Right lung (tissue), 10 donors: ENCODE measurements around the gene TAS2R1. TPM values are rescaled to one million over a fixed set of nuclear protein-coding genes. Genes with fewer than 3 reads are reported as not detected.
A peak's percentile ranks its signal among the peaks of the same experiment; 100 is the strongest.

ENCODE experiments used
- DNase-seq, 2 donors: peaks; one replicate each; pipeline ENCODE4 v3.0.0-alpha.2; 2013
- long read RNA-seq, 8 donors: transcript quantifications; one replicate each; lab custom pipeline, GENCODE V29; 2026
- polyA plus RNA-seq, 5 donors: library from polyadenylated mRNA; unstranded; fragments of 120-200 nt; gene quantifications; one replicate each; pipeline versions ENCODE4 v1.2.1 to v1.2.3, GENCODE V29; 2013; ENCODE audit warnings: inconsistent platforms in 1 of 5, low replicate concordance in 1 of 5; ENCODE audit not compliant: insufficient read length in 5 of 5, insufficient read depth in 1 of 5

The TAS2R1 gene, protein sequence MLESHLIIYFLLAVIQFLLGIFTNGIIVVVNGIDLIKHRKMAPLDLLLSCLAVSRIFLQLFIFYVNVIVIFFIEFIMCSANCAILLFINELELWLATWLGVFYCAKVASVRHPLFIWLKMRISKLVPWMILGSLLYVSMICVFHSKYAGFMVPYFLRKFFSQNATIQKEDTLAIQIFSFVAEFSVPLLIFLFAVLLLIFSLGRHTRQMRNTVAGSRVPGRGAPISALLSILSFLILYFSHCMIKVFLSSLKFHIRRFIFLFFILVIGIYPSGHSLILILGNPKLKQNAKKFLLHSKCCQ
- under 1 TPM in 1 of 5 donors, not detected in 4; 0.10 TPM for polyA plus RNA-seq
- long read RNA-seq, donor 1 = 0 reads
- long read RNA-seq, donor 2 = 0 reads
- long read RNA-seq, donor 3 = 0 reads
- long read RNA-seq, donor 4 = 0 reads
- long read RNA-seq, donor 5 = 0 reads
- long read RNA-seq, donor 6 = 0 reads
- long read RNA-seq, donor 7 = 0 reads
- long read RNA-seq, donor 8 = 0 reads

DNA sequence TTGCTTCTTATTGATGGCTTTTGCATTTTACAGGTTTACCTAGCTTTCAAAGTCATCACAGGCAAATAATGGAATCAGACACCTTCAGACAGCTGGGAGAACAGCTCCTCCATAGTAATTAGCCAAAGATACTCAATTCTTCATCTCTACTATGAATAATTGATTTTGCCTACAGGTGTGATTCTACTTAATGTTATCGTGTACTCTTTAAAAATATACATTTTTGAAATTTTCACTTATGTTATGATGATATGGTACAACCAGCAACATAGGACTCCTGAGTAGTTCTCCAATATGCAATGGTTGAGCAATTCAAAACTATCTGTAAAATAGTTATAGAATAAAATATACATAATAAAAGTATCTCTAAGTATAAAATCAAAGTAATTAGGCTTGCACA is at the start of gene TAS2R1:
TSS of gene TAS2R1 (minus strand) at position 101 of the 400 bp plus-strand sequence. CDS start 319 bp downstream, outside the sequence.
- DNase-seq = no peak

DNA sequence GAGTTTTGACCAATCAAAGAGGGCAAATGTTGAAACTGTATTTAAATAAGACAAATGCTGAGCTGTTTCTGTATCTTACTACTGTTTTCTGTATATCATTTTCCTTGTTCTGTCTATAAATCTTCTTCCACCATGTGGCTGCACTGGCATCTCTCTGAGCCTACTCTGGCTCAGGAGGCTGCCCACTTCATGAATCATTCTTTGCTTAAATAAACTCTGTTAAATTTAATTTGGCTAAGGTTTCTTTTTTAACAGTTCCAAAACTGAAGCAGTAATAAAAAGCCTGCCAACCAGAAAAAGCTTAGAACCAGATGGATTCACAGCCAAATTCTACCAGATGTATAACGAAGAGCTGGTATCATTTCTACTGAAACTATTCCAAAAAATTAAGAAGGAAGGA is 40.2 kb upstream of the TAS2R1 start:
- no peak for DNase-seq

DNA sequence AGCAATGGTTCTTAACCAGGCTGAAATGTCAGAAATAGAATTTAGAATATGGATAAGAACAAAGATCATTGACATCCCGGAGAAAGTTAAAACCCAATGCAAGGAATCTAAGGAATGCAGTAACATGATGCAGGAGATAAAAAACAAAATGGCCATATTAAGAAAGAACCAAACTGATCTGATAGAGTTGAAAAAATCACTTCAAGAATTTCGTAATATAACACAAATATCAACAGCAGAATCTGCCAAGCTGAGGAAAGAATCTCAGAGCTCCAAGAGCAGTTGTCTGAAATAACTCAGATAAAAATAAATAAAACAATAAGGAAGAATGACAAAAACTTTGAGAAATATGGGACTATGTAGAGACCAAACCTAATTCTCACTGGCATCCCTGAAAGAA is 37.8 kb upstream of the TAS2R1 start:
- no peak for DNase-seq

DNA sequence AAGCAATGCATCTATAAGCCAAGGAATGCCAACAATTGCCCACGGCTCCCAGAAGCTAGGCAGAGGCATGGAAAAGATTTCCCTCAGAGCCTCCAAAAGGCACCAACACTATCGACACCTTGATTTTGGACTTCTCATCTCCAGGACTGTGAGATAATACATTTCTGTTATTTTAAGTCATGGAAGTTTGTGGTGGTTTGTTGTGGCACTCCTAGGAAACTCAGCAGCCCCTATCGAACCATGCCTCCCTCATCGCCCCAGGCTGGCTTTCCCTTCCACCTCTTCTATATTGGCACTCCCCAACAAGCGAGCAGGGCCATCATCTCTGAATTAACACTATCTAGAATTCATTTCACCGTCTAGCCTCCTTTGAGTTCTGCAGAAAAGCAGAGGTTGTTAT is 33.7 kb upstream of the TAS2R1 start:
- no peak for DNase-seq

DNA sequence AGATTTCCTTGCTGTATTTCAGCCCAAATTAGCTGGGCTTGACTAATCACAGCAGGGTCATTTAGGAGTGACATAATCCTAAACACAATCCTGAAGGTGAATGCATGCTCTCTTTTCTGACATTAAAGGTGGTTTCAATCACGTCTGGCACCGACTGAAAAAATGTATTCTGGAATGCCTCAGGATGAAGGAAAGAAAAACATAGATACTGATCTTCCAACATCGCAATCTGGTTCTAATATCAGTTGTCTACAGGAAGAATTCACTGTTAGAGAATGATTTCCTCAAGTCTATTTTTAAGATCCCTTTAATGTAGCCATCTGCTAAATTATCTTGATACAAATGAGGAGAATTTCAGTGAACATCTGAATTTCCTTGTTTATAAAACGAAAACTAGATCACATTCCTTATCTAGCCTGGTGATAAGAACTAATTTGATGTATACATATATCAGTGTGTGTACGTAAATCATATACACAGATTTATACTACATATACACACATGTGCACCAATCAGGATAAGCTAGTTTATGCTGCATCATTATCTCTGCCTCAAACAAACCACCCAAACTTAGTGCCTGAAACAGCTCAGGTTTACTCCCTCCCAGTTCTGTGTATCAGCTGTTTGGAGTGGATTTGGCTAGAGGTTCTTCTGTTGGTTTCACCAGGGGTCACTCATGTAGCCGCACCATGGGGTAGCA is 31.3 kb upstream of the TAS2R1 start:
- no peak for DNase-seq

DNA sequence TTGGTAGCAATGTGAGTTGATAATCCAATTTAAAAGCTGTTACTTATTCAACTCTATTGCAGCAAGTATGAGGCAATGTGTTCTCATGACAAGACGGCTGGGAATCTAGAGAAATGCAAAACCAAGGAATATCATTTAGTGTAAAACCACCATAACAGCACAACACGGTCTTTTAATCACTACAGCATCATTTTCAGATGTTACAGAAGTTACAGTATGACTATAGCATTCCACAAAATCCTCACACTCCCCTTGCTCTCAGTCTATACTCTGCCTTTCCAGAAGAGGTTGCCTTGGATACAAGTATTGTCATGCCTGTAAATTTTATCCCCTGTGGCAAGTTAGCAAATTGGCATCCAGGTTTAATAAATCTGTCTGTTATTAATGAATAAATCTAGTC is 28.6 kb upstream of the TAS2R1 start:
- DNase-seq = no peak

DNA sequence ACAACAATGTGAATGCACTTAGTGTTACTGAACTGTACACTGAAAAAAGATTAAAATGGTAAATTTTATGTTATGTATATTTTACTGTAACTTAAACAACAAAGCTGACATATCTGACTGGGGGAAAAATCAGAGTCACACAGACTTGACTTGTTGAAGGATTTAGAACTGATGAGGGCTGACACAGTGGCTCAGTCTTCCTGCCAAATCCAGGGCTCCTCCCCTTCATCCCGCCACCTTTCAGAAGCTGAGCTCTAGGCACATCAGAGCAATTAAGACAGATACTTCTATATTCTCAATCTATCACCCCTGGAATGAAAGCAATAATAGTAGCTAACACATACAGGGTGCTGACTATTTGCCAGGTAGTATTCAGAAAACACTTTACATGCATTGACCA is 27.7 kb upstream of the TAS2R1 start:
- DNase-seq = no peak

DNA sequence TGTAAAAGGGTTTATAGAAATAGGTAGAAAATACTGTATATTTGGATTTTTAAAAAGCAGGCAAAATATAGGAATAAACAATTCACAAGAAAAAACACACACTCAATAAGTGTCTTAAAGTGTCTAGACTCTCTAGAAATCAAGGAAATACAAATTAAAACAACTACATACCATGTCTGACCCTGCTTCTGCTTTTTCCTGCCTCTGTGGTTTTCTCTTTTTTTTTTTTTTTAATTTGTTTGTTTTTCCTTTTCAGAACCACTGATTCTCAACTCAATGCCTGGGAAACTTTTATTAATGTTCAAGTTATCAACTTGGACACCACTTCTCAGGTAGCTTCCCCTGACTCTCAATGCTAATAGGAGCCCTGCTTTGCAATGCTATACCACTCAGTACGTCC is 25.5 kb upstream of the TAS2R1 start:
- DNase-seq = no peak

DNA sequence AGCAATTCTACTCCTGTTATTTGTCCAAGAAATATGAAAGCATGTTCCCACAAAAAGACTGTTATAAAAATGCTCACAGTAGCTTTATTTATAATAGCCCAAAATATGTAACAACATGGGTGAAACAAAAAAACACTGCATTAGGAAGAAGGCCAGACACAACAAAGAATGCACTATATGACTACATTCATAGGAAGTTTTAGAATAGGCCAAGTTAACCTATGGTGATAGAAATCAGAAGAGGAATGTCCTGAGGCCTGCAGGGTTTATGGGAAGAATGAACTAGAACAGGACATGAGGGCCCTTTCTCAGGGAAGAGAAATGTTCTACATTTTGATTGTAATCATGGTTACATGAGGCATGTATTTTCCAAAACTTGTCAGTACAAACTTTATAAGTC is 24.7 kb upstream of the TAS2R1 start:
- DNase-seq = no peak

DNA sequence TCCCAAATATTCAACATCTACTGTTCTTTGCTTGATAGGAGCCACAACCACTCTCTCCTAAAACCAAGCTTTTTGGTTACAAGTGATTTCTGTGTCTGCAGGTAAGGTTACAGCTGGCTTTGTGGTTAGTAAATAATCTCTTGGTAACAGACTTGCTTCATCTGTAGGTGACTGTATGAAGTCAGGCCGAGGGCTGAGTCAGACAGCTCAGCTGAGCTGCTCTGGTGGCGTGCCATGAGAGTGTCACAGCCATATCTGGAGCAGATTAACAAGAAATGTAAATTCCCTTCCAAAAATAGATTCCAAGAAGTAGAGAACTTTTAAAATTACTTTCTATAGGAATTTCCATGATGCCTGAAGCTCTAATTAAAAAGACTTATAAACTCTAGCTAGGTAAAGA is 23.7 kb upstream of the TAS2R1 start:
- DNase-seq = peak; percentile 34 to 35

DNA sequence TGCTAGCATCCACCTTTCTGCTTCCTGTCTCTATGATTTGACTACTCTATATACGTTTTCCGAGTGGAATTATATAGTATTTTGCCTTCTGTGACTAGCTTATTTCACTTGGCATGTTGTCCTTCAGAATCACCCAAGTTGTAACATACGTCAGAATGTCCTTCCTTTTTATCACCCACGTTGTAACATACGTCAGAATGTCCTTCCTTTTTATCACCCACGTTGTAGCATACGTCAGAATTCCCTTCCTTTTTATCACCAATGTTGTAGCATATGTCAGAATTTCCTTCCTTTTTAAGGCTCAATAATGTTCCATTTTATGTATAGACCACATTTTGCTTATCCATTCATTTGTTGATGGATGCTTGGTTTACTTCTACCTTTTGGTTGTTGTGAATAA is 22.9 kb upstream of the TAS2R1 start:
- no peak for DNase-seq

DNA sequence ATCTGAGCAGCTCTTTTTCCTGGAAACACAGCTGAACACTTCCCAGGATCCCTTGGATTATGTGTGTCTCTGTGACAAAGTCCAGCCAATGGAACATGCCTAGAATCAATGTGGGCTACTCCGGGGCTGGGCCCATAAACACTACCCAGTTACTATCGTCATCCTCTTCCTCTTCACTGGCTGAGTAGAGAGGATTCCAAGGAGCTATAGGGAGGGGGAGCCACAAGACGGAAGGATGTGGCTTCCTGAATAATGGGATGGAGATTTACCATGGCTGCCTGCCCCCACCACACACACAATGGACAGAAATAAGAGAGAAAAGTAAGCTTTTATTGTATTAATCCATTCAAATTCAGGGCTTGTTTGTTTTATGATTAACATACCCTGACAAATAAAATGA is 22.1 kb upstream of the TAS2R1 start:
- no peak for DNase-seq

DNA sequence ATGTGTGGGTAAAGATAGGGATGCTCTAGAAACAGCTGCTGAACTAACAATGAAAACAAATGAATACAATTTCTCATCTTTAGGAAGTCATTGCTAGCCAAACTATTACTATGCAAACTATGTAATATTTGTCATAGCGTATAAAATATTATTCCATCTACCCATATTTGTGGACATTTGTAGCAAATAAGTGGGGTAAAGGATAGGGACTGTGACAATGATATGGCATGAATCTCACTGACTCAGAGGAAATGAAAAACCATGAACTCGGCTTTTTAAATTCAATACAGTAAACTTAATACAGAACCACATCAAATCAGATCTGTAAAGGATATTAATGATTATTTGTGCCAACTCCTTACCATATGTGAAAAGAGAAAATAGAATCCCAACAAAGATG is 16.7 kb upstream of the TAS2R1 start:
- no peak for DNase-seq

DNA sequence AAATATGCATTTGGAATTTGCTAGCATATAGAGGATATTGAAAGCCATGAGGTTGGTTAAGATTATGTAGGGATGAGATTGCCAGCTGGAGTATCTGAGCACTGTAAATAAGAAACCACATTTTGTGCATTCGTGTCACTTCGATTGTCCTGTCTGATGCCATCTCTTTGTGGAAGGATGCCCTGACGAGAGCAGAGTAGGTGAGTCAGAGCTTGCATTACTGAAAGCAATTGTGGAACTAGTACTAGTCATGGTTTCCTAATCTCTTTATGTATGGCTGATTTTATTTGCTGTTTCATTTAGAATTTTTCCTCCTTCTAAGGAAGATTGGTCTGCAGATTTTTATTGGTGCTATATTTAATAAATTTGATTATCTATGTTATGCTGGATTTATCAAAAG is 14.5 kb upstream of the TAS2R1 start:
- no peak for DNase-seq

DNA sequence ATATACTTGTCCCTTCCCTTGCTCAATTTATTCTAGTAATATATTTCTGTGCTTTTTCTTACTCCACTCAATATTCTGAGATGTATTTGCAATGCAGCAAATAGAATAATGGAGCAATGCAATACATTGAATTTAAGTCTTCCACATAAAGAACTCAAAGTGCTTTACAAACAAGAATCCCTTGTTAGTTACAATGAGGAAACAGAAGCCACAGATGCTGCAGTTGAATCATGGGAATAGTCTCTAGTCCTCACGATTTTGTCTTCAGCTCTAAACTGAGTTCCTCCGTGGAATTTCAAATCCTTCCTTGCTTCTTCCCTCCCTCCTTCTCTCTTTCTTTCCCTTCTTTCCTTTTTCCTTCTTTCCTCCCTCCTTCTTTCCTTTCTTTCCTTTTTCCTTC is 12.5 kb upstream of the TAS2R1 start:
- DNase-seq = no peak

DNA sequence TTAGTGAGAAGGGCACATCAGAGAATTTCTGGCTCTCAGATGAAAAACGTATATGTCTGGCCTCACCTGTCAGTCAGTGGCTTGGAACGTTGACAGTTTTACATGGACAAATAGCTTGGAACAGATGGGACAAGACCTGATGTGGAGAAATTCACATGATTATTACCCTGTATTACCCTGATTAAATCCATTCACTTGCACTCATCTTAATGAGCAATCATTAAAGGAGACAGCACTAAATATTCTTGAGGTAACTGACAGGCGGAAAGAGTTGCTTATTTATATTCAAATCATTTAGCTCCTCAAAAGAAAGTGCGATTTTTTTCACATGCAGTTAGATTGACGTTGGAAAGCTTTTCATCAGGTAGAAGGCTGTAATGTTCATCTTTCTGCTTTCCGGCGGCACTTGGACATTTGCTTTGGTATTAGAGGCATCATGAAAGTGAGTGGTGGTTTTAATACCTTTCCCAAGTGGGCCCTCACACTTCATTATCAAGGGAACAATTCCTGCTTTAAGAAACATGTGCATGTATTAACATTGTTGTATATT is 11.7 kb upstream of the TAS2R1 start:
- no peak for DNase-seq

DNA sequence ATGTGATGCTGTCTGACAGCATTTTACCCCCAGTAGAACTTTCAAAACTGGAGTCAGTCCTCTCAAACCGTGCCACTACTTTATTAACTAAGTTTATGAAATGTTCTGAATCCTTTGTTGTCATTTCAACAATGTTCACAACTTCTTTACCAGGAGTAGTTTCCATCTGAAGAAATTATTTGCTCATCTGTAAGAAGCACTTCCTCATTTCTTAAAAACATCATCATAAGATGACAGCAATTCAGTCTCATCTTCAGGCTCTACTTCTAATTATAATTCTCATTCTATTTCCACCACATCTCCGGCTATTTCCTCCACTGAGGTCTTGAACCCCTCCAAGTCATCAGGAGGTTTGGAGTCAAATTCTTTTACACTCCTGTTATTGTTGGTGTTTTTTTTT is 2.3 kb upstream of the TAS2R1 start:
- no peak for DNase-seq

DNA sequence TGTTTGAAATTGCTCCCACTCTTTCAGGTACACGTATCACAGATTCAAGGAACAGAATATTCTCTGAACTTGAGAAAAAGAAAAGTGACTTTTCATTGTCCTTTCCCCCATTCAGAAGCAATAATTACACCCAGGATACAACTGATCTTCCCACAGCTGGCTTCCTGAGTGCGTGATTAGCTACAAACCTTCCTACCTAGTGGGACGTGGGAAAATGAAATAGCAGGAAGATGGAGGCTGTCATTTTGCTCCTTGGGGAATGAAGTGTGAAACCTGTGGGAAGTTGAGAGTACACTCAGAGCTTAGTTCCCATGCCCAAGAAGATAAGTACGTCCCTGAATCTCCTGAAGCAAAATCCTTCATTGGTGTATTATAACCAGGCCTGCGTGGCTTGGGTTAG is 2.6 kb downstream of the TAS2R1 start:
- no peak for DNase-seq

DNA sequence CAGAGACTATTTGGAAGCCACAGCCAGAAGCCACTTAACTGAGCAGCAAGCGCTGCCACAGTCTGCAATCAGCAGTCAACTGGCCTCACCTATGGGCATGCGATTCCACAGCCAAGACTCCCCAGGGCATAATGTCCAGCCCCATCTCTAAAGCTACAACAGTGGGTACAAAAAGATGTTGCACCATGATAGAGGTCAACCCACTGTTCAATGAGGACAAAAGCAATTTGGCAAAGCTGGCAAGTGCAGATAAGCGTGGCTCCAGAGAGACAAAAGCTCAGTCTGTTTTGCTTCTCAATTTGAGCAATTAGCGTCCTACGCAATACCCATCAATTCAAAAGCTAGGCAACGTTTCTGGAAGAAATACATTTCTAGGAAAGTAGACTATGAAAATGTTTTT is 3.2 kb downstream of the TAS2R1 start:
- DNase-seq = no peak

DNA sequence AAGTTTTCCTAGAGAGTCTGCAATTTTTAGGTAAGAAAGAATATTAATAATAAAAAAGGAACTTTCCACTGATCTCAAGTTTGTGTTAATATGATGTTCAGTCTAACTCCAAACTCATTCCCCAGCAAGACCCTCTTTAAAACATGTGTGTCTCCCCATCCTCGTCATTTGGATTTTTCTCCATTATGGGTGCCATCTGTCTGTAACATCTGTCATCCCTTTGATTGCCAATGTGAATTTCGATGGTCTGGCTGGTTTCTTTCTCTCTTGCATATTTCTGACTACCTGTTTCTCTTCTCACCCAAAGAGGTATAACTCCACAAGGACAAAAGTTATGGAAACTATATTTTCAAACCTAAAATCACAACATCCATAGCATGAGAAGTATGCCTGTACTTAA is 4.4 kb downstream of the TAS2R1 start:
- DNase-seq = no peak

DNA sequence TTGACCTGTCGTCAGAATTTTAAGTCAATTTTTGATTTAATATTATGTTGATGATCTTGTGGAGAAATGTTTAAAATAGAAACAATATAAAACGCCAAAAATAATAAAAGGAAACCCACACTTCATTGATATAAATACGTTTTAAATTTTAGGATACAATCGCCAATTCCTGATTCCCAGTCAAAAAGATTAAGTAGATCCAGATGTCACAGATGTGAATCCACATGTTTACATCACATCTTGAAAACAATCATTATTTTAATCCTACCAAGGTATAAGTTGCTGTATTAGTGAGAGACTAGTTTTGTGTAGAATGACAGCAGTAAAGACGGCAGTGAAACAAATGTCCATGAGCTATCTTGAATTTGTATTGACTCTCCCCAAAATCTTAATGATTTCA is 4.9 kb downstream of the TAS2R1 start:
- no peak for DNase-seq

DNA sequence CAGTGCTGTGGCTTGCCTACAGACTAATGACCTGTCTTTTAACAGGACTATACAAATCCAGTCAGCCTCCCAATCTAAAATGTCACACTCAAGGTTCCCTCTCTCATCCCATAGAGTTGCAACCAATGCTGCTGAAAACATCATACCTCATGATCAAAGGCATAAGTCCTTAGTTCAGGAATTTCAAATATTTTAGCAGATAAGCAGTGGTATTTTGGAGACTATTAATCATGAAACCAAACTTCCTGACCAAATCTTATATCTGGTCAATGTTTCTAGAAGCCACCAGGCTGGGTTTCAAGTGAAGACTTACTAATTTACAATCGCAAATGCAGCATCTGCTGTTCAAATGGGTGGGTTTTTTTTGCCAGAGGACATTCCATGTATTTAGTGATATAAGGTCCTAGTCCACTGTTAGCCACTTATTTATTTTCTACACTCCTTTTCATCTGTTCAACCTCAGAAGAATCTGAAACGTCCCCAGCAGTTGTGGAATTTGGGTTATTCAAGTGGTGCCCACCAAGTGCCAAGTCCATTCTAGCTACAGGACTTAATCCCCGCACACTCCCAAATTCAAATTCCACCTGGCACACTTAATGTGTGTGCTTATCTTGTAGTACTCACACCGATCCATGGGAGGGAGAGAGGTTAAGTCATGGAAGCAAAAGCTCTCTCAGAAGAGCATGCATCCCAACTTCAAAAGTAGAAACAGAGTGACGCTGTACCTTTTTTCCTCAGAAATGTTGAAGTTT is 5.8 kb downstream of the TAS2R1 start:
- DNase-seq = no peak
